ENCODE data around the gene TBC1D22B. TPM values are rescaled to one million over a fixed set of nuclear protein-coding genes. Genes with fewer than 3 reads are reported as not detected.

Gene TBC1D22B
- total and polyA plus RNA-seq, 2 of the 13 experiments (the other 11 are each of a cell fraction or from before 2014, with no cell fraction given) = 9.7 to 12.9 TPM

DNA sequence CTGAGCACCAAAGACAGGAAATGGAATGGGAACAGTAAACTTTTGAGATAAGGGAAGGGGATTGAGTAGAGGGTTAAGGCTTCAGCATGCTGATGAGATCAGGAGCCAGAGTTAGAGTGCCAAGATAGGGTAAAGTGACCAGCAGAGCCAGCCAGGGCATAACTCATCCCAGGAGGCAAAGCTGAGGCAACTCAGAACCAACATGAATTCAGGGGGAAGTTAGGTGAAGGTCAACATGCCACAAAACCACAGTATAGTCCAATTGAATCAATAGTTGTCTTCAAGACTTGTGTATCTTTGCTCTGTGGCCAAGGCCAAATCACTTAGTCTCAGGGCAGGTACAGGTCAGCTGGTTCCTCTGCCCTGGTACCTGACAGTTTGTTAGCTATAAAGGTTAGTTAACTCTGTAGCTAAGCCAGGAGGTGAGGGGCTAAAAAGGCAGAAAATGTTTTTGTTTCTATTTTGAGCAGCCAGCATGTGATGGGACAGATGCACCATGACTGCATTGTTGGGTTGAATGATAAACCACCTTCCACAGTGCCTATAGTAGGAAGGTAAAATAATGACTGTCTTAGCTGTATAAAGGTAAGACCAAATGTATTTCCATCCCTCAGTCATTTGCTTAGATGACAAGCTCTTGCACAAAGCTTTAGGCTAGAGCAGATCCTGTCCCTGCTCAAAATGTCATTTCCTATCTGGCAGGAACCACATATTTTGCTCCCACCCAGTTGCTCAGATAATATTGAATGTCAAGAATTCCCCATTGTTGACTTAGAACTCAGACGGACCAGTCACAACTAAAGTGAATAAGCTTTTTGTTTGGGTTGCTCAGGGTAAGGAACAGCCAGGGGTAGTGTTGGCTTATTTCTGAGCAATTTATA lies 112.0 kb downstream of the TBC1D22B start (continued):
- TF ChIP-seq ATF4 (CRISPR knock-in tag; IDR thresholded peaks at IDR 0.05) = peak in 1 of 2 experiments; percentile 90; a peak in 2 of 4 replicates
- TF ChIP-seq DMTF1 (CRISPR knock-in tag; IDR thresholded peaks at IDR 0.05) = no peak
- no peak for TF ChIP-seq E2F2 (CRISPR knock-in tag; IDR thresholded peaks at IDR 0.05; ENCODE audit: borderline replicate concordance)
- TF ChIP-seq, protein P1, sequence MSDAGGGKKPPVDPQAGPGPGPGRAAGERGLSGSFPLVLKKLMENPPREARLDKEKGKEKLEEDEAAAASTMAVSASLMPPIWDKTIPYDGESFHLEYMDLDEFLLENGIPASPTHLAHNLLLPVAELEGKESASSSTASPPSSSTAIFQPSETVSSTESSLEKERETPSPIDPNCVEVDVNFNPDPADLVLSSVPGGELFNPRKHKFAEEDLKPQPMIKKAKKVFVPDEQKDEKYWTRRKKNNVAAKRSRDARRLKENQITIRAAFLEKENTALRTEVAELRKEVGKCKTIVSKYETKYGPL (CRISPR knock-in tag; IDR thresholded peaks at IDR 0.05) = no peak
- no peak for TF ChIP-seq MED8 (CRISPR knock-in tag; IDR thresholded peaks at IDR 0.05; ENCODE audit: insufficient replicate concordance)
- TF ChIP-seq ZNF121 (CRISPR knock-in tag; IDR thresholded peaks at IDR 0.05) = no peak
- TF ChIP-seq ZKSCAN5 (CRISPR knock-in tag; IDR thresholded peaks at IDR 0.05) = no peak
- TF ChIP-seq MAZ (IDR thresholded peaks at IDR 0.05; ENCODE audit: borderline replicate concordance, low read depth, low read length) = no peak
- 0 out of 2 replicates have a peak, but pooled peaks have one; percentile 26 for TF ChIP-seq MAZ (CRISPR knock-in tag; IDR thresholded peaks at IDR 0.05; ENCODE audit: low read depth)
- TF ChIP-seq ZNF557 (CRISPR knock-in tag; IDR thresholded peaks at IDR 0.05) = 0 out of 2 replicates have a peak, but pooled peaks have one; percentile 35
- TF ChIP-seq, protein P2, sequence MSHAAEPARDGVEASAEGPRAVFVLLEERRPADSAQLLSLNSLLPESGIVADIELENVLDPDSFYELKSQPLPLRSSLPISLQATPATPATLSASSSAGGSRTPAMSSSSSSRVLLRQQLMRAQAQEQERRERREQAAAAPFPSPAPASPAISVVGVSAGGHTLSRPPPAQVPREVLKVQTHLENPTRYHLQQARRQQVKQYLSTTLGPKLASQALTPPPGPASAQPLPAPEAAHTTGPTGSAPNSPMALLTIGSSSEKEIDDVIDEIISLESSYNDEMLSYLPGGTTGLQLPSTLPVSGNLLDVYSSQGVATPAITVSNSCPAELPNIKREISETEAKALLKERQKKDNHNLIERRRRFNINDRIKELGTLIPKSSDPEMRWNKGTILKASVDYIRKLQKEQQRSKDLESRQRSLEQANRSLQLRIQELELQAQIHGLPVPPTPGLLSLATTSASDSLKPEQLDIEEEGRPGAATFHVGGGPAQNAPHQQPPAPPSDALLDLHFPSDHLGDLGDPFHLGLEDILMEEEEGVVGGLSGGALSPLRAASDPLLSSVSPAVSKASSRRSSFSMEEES (CRISPR knock-in tag; IDR thresholded peaks at IDR 0.05) = peak; percentile 33; the same call in 1 of the 2 replicates
- TF ChIP-seq ZNF335 (CRISPR knock-in tag; IDR thresholded peaks at IDR 0.05) = 0 out of 2 replicates have a peak, but pooled peaks have one; percentile 15
- 0 out of 2 replicates have a peak, but pooled peaks have one; percentile 25 for TF ChIP-seq ZNF124 (CRISPR knock-in tag; IDR thresholded peaks at IDR 0.05)
- peak; percentile 78; the same call in 1 of the 2 replicates for TF ChIP-seq ZNF747 (CRISPR knock-in tag; IDR thresholded peaks at IDR 0.05; ENCODE audit: borderline replicate concordance)
- no peak for TF ChIP-seq ZC3H13 (CRISPR knock-in tag; IDR thresholded peaks at IDR 0.05)
- TF ChIP-seq ZSCAN25 (CRISPR knock-in tag; IDR thresholded peaks at IDR 0.05) = no peak
- TF ChIP-seq ZNF512 (CRISPR knock-in tag; IDR thresholded peaks at IDR 0.05) = no peak
- no peak for TF ChIP-seq ZNF773 (CRISPR knock-in tag; IDR thresholded peaks at IDR 0.05; ENCODE audit: borderline replicate concordance)

Data from HepG2 (cell line).